ENCODE measurements around the gene CASTOR2.
"Not testable (repeated sequence)": the region's sequence is repeated elsewhere in the genome, so short reads cannot be mapped to it uniquely, and the experiment has no call there.

DNA sequence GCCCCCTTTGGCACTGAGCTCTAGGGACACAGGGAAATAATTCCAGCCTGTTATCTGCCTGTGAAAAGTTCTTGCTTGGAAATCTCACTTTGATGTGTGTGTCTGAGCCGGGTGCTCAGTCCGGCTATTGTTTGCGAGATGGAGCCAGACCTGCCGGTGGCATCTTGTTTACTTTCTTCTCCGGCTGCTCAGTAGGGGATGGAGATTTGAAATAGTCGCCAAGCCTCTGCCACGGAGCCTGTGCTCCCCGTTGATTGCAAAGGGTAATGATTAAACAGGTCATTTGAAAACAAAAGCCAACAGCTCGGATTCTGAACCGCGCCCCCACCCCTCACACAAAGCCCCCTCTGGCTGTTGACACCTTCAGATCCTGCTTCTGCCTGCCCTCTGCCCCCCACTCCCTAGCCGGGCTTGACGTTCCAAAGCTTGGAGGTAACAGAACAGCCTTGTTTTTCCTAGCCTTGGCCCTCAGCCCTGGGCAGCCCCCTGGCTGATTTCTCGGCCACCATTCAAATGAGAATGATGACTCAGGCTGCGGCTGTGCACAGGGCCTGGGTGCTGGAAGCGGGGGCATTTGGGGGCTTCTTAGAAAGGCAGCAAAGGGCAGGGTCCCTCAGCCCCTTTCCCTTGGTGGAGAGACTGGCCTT, 1.8 kb downstream of the CASTOR2 start:
- TF ChIP-seq, protein P1, sequence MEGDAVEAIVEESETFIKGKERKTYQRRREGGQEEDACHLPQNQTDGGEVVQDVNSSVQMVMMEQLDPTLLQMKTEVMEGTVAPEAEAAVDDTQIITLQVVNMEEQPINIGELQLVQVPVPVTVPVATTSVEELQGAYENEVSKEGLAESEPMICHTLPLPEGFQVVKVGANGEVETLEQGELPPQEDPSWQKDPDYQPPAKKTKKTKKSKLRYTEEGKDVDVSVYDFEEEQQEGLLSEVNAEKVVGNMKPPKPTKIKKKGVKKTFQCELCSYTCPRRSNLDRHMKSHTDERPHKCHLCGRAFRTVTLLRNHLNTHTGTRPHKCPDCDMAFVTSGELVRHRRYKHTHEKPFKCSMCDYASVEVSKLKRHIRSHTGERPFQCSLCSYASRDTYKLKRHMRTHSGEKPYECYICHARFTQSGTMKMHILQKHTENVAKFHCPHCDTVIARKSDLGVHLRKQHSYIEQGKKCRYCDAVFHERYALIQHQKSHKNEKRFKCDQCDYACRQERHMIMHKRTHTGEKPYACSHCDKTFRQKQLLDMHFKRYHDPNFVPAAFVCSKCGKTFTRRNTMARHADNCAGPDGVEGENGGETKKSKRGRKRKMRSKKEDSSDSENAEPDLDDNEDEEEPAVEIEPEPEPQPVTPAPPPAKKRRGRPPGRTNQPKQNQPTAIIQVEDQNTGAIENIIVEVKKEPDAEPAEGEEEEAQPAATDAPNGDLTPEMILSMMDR (IDR thresholded peaks at IDR 0.05), result not testable (repeated sequence)
- not testable (repeated sequence) for TF ChIP-seq POLR2AphosphoS5, POLR2A, EP300 (IDR thresholded peaks at IDR 0.05)
